Stimulated activated naive CD4-positive, alpha-beta T cell treated with Interleukin-2 at 50 U/mL for 16 hours (primary cell): ENCODE results near the gene SERPINE3.

Experiments used
- DNase-seq: peaks from one replicate; lab custom pipeline; 2025; lab: John Stamatoyannopoulos, UW

SERPINE3 gene

DNA sequence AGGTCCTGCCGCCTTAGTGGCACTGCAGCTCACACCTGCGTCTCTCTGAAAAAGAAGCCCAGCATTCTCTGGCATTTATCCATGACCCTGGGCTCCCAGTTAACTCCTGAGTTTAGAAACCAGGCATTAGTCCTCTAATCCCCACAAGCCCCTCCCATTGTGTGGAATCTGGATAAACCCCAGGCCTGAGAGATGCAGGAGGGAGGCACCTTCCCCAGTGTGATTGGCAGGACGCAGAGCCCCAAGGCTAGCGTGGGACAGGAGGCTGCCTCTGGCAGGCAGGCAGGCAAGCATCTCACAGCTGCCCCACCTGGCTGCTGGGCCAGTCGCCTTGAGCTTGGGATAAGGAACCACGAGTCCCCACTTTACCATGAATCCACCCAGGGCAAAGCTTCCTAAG is 11.0 kb upstream of the SERPINE3 start:
- DNase-seq = no peak

DNA sequence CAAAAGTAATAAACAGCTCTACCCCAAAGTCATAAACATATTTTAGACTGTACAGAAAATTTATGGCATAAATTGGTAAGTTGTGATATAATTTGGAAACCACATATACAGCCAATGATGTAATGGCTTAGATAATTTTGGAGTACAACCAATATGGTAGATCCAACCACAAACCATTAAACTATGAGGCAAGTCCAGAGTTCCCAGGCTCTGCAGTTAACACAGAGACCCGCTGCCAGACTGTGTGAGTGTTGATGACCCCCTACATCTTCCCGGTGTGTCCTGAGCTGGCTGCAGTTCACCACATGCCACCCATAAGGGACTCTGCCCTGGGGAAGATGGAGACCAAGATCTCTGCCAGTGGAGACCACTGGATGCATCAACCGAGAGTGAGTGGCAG is 9.9 kb upstream of the SERPINE3 start:
- DNase-seq = no peak

DNA sequence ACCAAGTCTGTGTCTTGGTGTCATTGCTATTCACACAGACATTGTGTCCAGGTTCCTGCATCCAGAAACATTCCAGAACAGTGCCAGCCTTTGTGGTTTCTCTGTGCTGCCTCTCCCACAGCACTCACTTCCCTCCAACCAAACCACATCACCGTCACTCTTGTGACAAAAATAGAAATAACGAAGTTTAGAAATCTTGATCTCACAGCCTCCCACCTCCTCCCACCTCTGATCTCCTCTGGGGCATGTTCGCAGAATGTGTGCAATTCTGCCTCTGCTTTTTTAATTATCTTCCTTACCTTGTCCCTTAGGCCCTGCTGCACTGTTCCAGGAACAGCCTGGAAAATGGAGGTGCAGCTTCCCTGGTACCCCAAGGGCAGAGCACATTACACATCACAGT is 8.7 kb upstream of the SERPINE3 start:
- no peak for DNase-seq

DNA sequence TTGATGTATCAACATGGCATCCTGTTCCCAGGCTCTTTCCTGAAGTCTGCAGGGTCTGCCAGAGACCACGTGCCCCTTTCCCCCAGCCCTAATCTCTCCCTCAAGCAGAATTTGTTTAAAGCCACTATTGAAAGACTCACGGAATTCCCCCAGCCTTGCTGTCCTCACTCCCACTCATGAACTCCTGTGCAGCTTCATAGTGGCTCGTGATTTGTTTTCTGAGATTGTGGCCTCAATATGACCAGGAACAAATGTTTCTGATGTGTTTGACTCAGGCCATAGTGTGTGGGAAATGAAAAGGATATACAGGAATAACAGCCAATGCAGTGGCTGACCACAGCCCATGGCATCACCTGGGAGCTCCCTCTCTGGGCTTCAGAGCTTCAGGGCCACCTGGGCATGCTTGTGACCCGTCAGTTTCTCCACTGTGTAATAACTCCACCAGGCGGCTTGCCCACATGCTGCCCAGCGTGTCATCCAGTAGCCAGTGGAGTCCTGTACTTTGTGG is 8.1 kb upstream of the SERPINE3 start:
- DNase-seq = no peak

DNA sequence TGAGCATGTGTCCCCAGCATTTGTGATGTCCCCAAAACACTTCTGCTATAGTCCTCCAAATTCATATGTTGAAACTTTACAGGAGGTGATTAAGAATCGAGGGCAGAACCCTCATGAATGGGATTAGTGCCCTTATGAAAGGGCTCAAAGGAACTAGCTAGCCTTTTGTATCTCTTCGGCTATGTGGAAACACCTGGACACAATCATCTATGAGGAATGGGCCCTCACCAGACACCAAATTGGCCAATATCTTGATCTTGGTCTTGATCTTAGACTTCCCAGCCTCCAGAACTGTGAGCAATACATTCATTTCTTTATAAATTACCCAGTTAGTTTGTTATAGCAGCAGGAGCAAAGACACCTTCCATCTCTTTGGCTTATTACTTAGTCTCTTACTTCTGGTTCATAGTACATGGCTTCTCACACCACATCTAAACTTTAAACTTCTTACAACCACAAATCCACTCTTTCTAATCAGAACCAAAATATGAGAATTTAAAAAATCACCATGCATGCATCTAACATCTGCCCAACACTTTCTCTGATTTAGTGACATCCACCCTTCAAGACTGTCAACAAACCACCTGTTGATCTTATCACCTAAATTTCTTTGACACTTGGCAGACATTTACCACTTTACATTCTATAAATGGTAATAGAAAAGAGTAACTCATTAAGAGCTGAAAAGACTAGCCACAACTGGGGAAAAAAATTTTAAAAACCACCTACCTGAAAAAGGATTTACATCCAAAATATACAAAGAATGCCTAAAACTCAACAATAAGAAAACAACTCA is 6.7 kb upstream of the SERPINE3 start:
- no peak for DNase-seq

DNA sequence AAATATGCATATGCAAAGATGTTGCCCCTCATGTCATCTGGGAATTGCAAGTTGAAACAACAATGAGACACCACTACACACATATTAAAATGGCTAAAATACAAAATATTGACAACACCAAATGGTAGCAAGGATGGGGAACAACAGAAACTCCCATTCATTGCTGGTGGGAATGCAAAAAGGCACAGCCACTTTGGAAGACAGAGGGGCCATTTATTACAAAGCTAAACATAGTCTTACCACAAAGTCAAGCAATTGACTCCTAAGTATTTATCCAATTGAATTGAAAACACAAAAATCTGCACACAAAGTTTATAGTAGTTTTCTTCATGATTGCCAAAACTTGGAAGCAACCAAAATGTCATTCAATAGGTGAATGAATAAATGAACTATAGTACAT is 6.1 kb upstream of the SERPINE3 start:
- no peak for DNase-seq

DNA sequence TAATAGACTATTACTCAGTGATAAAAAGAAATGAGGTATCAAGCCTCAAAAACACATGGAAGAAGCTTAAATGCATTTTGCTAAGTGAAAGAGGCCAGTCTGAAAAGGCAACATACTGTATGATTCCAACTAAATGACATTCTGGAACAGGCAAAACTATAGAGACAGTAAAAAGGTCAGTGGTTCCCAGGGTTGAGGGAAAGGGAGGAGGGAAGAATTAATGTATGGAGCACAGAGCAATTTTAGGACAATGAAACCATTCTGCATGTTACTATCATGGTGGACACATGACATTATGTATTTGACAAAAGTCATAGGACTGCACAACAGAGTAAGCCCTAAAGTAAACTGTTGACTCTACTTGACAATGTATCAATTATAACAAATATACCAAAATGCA is 5.7 kb upstream of the SERPINE3 start:
- DNase-seq = no peak

DNA sequence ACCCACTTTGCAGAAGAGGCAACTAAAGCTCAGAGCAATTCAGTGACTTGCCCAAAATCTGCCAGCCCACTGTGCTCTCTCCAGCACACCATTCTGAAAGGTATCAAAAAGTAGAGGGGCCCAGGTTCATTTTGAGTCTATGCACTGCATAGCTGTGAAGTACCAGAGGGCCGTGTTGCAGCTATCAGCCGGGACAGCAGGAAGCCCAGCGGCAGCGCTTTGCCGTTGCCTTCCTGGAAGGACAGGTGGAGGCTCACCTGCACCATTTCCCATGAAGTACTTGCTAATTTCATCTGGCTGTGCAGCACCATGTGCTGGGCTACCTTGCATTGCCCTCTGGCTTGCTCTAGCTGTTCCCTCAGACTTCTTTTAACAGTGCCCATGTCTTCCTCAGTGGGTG is 2.7 kb upstream of the SERPINE3 start:
- no peak for DNase-seq

DNA sequence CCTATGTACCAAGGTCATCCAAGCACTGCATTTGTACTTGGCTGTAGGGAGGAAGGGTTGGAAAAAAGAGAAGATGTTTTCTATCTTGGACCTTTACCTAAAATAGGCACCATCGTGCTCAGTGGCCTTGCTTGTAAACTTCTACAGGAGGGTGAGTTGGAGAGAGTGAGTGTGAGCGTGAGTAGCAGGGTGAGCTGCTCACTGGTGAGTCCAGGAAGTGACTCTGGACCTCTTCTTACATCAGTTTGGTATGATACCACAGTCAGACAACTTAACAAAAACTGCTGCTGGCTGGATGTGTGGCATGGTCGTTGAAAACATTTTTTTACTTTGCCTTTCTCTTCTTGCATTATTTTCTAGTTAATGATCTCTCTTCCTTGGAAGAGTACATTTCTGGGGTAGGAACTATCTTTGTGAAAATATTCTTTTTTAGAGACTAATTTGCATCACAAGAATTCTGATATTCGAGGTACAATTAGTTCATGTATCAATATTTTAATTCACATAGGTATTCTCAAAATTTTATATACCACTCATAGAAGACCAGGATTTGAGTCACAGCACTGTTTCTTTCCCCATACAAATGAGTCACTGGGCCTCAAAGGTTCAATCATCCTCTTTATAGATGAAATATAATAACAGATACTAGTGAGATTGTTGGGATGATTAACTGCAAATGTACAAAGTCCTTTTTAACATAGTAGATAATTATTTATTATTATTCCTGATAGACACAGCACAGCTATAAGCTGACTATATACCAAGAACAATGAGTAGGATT is 651 bp downstream of the SERPINE3 start:
- DNase-seq = no peak

DNA sequence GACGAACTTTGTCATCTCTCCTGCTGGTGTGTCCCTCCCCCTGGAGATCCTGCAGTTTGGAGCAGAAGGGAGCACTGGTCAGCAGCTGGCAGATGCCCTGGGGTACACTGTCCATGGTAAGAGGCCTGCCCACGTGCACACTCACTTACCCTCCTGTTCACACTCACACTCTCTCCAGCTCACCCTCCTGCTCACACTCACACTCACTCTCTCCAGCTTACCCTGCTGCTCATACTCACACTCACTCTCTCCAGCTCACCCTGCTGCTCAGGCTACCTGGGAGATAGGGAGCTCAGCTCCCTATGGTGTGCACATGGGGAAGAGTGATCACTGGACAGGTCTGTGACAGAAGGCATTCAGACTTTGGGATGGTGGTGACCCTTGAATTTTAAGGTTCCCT is 1.7 kb downstream of the SERPINE3 start:
- DNase-seq = no peak

DNA sequence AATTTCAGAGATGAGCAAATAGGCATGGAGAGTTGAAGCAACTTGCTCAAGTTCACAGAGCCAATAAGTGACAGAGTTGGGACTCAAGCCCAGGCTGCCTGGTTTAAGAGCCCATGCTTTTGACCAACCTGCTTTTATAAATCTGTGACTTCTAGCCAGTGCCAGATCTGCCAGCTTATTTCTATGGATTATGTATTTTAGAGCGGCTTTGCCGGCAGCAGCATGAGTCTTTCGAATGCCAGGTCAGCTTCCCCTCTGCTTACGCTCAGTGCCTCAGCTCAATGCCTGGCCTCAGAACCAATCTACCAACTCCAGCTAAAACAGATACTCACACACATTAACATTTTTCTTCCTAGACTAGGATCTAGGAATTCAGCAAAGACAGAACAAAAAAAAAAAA is 2.3 kb downstream of the SERPINE3 start:
- DNase-seq = no peak

DNA sequence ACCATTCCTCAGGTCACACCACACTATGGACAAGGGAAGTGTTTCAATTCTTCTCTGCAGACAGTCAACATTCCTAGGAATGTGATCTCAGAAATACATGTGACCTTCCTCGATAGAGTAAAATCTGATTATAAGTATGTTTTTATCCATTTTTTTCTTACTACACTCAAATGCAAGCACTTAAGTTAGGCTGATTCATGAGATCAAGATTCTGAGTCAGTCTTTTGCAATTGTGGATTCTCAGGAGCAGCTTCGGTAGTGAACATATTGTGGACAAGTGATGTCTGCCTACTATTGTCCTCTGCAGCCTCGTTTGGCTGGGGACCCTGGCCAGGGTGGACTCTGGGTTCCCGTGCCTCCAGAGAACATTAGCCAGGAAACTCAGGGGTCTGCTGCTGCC is 3.2 kb downstream of the SERPINE3 start:
- DNase-seq = no peak

DNA sequence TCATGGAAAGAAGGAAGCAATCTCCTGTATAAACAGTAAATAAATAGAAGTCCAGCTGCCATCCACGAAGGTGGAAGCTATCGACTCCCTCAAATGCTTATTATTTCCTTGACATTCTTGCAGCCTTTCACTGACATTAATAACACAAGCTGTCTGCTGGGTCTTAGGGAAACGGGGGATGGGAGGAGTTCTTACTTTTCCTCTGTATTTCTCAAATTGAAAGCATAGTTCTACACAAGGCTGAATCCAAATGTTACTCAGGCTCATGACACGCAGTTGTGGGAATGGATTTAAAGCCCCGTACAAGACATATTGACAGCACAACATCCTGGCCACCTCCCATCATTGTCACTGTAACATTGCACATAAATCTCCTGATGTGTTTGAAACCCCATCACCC is 4.0 kb downstream of the SERPINE3 start:
- DNase-seq = no peak

DNA sequence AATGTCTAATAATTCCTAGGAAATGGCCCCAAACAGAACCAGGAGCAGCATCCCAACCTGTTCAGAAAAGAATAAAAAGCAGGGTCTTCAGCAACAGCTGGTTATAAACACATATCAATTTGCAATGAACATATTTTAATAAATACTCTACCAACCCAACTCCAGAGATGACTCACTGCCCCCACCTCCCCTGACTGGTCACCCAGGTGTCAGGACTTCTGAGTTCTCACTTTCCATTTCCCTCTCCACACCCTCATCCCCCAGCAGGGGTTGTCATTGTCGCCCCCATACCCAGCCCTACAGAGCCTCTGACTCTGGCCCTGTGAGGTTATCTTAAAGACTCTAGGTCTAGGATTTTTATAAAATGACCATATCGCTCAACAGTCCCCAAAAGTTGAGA is 6.9 kb downstream of the SERPINE3 start:
- no peak for DNase-seq

DNA sequence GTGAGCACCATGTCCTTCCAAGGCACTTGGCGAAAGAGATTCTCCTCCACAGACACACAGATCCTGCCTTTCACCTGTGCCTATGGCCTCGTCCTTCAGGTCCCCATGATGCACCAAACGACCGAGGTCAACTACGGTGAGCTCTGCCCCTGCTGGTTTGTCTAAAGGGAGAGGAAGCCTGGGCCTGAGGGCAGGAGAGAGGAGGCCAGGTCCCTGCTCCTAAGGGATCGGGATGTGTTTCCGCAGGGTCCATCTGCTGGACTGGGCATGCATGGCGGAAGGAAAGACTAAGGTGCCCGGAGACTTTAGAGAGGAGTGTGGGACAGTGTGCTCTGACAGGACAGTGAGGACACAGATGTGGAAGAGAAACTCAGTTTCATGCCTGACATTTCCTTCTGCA is 7.6 kb downstream of the SERPINE3 start:
- DNase-seq = no peak

DNA sequence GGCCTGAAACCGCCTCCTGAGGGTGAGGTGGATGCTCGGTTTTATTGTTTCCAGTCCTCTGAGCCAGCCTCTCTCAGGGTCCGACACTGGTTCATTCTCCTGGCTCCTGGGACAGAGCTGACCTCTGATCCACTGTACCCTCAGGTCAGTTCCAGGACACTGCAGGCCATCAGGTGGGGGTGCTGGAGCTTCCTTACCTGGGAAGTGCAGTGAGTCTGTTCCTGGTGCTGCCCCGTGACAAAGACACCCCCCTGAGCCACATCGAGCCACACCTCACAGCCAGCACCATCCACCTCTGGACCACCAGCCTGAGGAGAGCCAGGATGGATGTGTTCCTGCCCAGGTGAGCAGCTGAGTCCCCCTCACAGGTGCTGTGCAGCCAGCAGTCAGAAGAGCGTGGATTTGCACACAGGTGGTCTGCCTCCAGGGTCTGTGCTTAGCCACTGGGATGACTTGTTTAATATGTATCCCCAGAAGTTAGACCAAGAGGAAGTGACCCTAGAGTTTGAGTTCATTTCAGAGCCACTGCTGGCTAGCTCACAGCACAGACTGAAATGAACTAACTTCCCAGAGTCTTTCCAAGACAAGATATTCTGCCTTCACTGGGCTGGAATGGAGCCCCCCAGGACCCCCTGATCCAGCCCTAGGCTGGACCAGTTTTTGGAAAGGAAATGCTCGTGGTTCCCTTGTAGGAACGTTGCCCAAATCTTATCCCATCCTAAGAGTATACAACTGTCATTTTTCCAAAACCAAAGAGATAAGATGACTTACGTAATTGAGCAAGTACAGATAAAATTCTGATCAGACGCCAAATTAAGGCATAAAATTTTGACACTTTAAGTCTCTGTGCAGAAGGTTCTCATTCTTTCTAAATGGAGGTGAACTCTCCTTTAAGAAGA is 8.8 kb downstream of the SERPINE3 start:
- no peak for DNase-seq

DNA sequence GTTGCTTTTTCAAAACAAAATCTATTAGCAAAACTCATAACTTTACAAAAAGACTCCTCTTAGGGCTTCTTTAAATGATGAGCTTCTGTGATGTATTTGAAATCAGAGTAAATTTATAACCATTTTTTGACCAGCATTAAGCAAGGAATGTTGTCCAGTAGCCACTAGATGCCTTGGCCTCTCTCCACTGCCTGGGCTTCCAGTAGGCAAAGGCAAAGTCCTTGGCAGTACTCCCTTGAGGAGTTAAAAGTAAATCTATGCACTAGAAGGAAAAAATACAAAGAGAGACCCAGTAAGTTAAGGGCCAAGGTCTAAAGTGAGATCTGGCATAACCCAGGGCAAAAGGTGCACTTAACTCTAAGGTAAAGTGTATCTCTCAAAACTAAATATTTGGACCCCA is 9.5 kb downstream of the SERPINE3 start:
- DNase-seq = no peak

DNA sequence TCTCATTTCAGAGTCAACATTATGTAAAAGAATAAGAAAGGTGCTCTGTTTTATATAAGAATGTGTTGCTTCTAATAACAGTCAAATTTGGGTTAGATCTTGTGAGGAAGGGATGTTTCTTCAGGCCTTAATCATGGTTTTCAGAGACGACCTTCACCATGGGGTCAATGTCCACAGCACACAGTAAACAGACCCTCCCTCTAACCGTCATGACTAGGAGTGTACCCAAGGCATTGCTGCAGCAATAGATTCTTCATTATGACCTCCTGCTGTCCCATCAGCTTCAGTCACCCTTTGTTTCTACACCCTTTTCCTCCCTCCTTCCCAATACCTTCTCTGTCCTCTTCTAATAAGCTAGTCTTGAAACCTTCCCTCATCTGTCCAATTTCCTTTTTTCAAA is 15.7 kb downstream of the SERPINE3 start:
- DNase-seq = no peak

DNA sequence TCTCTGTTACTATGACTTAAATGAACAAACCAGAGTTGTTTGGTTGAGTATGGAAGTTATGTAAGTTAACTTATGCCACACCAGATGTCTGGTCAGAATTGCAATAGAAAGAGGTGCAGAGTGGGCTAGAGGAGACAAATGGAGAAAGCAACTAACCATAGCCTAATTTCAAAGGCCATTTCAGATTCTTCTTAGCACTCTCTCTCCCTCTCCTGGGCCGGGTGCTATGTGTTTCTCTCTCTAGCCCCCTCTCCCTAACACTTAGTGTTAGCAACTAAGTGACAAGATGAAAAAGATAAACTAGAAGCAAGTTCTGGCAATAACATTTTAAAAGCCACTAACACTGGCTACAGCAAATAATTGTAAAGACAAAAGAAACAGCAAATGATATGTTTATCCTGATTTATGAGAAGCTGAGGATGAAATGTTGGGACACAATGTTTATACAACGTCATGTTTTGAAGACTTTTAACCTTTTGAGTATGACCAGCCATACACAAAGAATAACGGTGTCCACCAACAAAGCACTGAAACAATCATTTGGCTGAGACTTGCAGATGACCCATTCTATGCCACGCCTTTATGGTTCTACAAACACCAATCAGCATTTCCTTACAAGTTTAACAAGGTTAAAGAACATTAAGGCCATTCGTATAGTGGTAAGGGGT is 18.6 kb downstream of the SERPINE3 start:
- DNase-seq = no peak

DNA sequence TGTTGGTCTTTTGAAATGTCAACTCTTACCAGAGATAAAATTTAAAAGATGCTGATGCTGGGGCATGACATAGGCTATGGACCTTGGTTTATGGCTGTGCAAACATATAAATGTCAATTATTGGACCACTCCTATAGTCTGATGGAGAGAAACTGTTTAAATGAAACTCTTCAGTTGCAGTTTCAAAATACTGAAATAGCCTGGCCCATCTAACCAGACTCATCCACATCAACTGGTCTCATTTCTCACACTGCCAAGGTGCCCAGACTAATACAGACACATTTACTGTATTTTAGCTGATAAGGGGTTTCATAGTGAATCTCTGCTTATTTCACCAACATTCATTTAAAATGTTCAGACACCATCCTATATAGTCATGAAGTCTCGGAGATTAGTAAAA is 19.9 kb downstream of the SERPINE3 start:
- DNase-seq = no peak

DNA sequence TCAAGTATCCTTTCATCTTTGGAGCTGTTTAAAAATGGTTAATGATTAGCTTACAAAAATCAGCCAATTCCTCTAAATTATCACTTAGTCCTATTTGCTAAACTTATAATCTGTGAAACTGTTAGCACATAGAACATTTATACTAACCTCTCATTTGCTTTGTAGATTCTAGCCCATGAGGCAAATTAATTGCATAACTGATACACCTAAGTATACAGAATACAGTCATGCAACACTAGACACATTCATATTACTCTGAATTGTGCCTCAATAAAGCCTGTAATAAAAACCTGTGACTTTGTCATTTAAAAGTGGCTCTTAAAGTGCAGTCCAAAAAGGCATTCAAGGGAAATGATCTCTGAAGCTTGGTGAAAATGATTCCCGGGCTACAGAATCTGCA is 21.0 kb downstream of the SERPINE3 start:
- no peak for DNase-seq

DNA sequence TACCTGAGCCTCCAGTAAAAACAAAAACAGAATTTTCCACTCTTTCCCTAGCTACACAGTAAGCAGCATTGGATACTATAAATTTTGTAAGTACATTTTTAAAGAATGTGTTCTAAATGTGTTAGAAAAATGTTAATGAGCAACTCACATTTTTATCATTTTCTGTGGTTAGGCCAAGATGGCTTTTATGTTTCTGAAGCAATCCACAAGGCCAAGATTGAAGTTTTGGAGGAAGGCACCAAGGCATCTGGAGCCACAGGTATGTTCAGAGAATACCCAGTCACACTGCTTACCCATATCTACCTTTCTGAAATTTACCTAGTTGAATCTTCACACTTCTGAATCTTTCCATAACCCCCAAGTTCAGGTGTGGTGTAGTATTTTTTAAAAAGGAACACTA is 21.6 kb downstream of the SERPINE3 start:
- DNase-seq = no peak
